Chondrocyte (in vitro differentiated cells): ENCODE results near the gene FRMD1. TPM values are rescaled to one million over a fixed set of nuclear protein-coding genes. Genes with fewer than 3 reads are reported as not detected.
A peak's percentile ranks its signal among the peaks of the same experiment; 100 is the strongest.

Experiments
- DNase-seq: peaks from one replicate; pipeline ENCODE4 v3.0.0; 2021; ENCODE audit warnings: mixed read lengths, low spot score
- H3K27ac Mint-ChIP-seq: one replicate; pipeline ENCODE4 v1.8.0; 2021; ENCODE audit warnings: mild to moderate bottlenecking, moderate library complexity, mixed read lengths; ENCODE audit not compliant: unreplicated experiment
- H3K27me3 Mint-ChIP-seq: 2 replicates; pipeline ENCODE4 v1.8.0; 2021; ENCODE audit warnings: low read depth, mixed read lengths
- H3K36me3 Mint-ChIP-seq: 2 replicates; pipeline ENCODE4 v1.8.0; 2021; ENCODE audit warnings: low read depth, mixed read lengths
- H3K4me1 Mint-ChIP-seq: 2 replicates; pipeline ENCODE4 v1.8.0; 2021; ENCODE audit warnings: low read depth, mild to moderate bottlenecking, mixed read lengths
- H3K4me3 Mint-ChIP-seq: one replicate; pipeline ENCODE4 v1.8.0; 2021; ENCODE audit warnings: mild to moderate bottlenecking, moderate library complexity, mixed read lengths; ENCODE audit not compliant: unreplicated experiment
- H3K9me3 Mint-ChIP-seq: 2 replicates; pipeline ENCODE4 v1.8.0; 2021; ENCODE audit warnings: low read depth, mixed read lengths
- total RNA-seq: library from RNA; stranded (reverse); gene quantifications from 3 replicates; pipeline ENCODE4 v1.2.1, GENCODE V29; 2021
- TF ChIP-seq, protein P1 (sequence below): fragments of 200-600 bp; sonication (generic); IDR thresholded peaks from 2 replicates; pipeline ENCODE4 v1.5.0; 2021; ENCODE audit warnings: antibody characterized with exemption, mild to moderate bottlenecking, moderate library complexity

FRMD1 gene
- total RNA-seq, 1 donor from 2014 or later, result 0.20 TPM

DNA sequence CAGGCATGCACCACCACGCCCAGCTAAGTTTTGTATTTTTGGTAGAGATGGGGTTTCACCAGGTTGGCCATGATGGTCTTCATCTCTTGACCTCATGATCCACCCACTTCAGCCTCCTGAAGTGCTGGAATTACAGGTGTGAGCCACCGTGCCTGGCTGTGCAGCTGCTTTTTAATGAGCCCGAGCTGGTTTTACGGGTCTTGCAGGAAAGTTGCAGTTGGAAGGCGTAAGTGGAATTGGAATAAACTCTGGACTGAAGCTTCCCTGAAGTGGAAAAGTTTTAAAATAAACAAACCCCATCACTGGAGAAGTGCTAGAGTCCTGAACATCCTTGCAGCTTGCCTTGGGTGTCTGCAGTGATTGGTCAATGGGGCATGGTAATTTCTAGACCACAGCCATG is 41.2 kb downstream of the FRMD1 start:
- Mint-ChIP-seq H3K9me3 (peaks cover 8% of the 10 kb centered on the region), H3K4me1 (peaks cover 18% of the 10 kb centered on the region), H3K27ac (no peak overlapping the region), H3K4me3 (no peak overlapping the region), H3K27me3 (peaks cover 7% of the 10 kb centered on the region), H3K36me3 (no peaks in the 10 kb centered on the region)
- TF ChIP-seq, protein P1, sequence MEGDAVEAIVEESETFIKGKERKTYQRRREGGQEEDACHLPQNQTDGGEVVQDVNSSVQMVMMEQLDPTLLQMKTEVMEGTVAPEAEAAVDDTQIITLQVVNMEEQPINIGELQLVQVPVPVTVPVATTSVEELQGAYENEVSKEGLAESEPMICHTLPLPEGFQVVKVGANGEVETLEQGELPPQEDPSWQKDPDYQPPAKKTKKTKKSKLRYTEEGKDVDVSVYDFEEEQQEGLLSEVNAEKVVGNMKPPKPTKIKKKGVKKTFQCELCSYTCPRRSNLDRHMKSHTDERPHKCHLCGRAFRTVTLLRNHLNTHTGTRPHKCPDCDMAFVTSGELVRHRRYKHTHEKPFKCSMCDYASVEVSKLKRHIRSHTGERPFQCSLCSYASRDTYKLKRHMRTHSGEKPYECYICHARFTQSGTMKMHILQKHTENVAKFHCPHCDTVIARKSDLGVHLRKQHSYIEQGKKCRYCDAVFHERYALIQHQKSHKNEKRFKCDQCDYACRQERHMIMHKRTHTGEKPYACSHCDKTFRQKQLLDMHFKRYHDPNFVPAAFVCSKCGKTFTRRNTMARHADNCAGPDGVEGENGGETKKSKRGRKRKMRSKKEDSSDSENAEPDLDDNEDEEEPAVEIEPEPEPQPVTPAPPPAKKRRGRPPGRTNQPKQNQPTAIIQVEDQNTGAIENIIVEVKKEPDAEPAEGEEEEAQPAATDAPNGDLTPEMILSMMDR, result no peak
- no peak for DNase-seq

DNA sequence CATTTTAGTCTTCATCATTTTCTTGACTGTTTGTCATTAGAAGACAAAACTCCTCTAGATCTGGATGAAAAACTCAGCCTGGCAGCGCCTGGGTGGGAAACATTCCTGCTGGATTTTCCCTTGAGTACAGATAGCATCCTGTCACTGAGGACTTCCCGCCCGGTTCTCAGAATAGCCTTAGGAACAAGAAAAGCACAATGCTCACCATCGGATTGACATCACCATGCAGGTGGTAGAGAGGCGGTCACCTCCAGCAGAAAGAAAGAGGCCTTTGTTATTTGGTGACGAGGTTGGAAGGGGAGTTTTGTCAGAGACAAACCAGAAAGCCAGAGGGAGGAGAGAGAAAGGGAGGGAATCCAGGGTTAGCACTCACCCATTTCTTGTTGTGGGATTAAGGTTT is 41.8 kb downstream of the FRMD1 start:
- Mint-ChIP-seq H3K36me3 (no peaks in the 10 kb centered on the region), H3K27ac (no peak overlapping the region), H3K9me3 (peaks cover 8% of the 10 kb centered on the region), H3K4me1 (peaks cover 23% of the 10 kb centered on the region), H3K4me3 (no peak overlapping the region), H3K27me3 (peaks cover 7% of the 10 kb centered on the region)
- TF ChIP-seq, protein P1, result no peak
- DNase-seq, result no peak

DNA sequence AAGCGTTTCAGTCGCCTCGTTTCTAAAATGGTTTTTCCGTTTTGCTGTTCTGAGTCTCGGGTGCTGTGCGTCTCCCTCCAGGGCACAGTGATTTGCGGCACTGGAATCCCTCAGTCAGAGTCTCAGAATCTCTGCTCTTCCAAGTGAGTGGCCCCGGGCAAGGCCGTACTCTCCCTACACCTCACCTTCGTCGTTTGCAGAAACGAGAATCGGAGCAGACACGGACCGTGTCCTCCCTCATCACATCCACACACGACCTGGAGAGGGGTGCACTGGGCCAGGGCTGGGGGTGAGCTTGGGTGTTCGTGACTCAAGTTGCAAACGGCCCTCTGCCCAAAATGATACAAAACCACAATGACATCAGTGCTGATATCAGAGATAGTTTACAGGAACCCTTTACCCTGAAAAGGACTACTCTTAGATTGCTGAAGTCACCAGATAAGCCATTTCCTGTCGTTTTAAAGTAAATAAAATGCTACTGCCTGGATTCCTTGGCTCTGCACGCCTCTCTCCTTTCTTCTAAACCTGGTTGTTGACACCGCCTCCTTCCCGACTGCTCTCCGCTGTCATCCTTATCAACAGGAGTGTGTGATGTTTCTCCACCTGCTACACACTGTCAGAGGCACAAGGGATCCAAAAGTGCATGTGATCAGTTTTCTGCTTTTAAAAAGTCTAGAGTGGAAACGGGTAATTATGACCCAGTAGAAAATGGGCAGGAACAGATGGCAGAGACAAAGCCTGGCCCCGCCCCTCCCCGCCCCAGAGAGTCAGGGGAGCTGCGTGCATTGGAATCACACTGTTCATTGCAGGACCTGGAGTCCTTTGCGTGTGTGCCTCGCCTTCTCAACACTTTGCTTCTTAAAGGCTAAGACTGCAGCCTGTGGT is 43.1 kb downstream of the FRMD1 start:
- H3K4me3 Mint-ChIP-seq, result peak overlapping the region; percentile 72
- H3K27ac Mint-ChIP-seq, result peak overlapping the region; percentile 81
- no peak for DNase-seq
- H3K36me3 Mint-ChIP-seq, result no peaks in the 10 kb centered on the region
- H3K9me3 Mint-ChIP-seq, result peaks cover 8% of the 10 kb centered on the region
- peaks cover 7% of the 10 kb centered on the region for H3K27me3 Mint-ChIP-seq
- TF ChIP-seq, protein P1, result no peak
- H3K4me1 Mint-ChIP-seq, result peaks cover 37% of the 10 kb centered on the region

- peaks cover 7% of the 10 kb centered on the region for H3K27me3 Mint-ChIP-seq
- no peaks in the 10 kb centered on the region for H3K36me3 Mint-ChIP-seq
- H3K27ac Mint-ChIP-seq, result peak overlapping the region; percentile 81
- peak; percentile 86 for DNase-seq
- peak overlapping the region; percentile 72 for H3K4me3 Mint-ChIP-seq
- peaks cover 8% of the 10 kb centered on the region for H3K9me3 Mint-ChIP-seq
- peaks cover 40% of the 10 kb centered on the region for H3K4me1 Mint-ChIP-seq
- TF ChIP-seq, protein P1, result no peak
These were observed 43.8 kb downstream of the FRMD1 start for GRCh38 chr6:168035098-168035660.

- H3K4me1 Mint-ChIP-seq, result peaks cover 40% of the 10 kb centered on the region
- H3K36me3 Mint-ChIP-seq, result no peaks in the 10 kb centered on the region
- TF ChIP-seq, protein P1, result no peak
- peaks cover 7% of the 10 kb centered on the region for H3K27me3 Mint-ChIP-seq
- H3K27ac Mint-ChIP-seq, result peak overlapping the region; percentile 81
- H3K9me3 Mint-ChIP-seq, result peaks cover 3% of the 10 kb centered on the region
- H3K4me3 Mint-ChIP-seq, result no peak overlapping the region
- no peak for DNase-seq
These were observed 44.5 kb downstream of the FRMD1 start for GRCh38 chr6:168034537-168034936.
